Anterior cingulate cortex (tissue), 58 donors: ENCODE data around the gene SPARC.
"Not testable (repeated sequence)": the region's sequence is repeated elsewhere in the genome, so short reads cannot be mapped to it uniquely, and the experiment has no call there.

Source experiments
- DNase-seq, 58 donors: peaks; one replicate each; lab custom pipeline; 2025; lab: John Stamatoyannopoulos, UW

SPARC gene

DNA sequence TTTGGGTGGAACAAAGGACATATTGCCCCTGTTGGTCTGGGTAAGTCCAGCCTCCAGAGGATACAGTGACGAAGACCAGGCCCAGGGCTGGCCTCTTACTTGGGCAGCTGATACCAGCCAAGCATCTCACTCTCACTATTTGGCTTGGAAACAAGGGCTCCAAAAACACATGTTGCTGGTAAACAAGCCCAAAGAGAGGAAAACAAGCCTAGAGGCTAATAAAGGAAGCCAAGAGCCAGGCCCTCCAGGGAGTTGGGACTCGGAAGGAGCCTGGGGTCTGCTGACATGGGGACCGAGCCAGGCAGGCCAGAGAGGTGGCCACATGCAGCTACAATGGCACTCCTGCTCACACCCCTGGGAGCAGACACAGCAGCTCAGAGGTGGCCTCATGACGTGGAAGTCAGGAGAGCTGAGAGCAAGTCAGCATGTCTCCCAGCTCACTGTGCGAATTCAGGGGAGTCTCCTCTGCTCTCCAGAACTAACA is 5.7 kb downstream of the SPARC start:
- DNase-seq: peak in 3 of 58 donors; percentile 16 to 61 (median 20)

DNA sequence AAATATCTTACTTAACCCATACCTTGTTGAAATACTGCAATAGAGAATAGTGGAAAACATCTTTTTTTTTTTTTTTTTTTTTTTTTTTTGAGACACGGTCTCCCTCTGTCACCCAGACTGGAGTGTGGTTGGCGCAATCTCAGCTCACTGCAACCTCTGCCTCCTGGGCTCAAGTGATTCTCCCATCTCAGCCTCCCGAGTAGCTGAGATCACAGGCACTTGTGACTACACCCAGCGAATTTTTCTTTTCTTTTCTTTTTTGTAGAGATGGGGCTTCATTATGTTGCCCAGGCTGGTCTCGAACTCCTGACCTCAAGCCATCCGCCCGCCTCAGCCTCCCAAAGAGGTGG is 6.6 kb downstream of the SPARC start:
- DNase-seq: not testable (repeated sequence)

DNA sequence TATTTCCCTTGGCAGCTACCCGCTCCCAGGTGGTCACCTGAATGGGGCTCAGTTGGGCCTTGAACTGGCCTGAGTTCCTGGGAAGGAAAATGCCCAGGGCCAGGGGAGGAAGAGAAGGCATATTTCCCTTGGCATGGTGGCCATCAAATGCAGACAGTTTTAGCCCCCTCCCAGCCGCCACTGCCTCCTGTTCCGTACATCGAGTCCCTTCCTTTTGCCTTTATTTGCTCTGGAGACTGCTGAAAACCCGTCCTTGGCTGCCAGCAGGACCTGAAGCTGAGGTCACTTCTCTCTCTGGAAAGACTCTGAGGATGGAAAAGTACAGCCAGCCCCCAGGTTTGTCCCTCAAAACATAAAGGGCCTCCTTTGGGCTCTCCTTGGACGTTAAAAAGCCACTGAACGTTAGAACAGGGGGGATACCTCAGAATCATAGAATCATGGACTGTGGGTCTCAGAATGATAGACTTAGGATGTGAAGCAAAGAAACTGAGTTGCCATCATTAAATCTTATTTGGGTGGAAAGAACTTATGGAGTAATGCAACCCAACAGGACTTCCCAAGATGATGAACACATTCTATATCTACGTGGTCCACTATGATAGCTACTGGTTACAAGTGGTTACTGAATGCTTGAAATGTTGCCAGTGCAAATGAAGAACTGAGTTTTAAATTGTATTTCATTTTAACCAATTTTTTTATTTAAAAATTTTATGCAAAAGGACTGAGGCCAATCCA is 7.1 kb downstream of the SPARC start:
- DNase-seq: no peak

DNA sequence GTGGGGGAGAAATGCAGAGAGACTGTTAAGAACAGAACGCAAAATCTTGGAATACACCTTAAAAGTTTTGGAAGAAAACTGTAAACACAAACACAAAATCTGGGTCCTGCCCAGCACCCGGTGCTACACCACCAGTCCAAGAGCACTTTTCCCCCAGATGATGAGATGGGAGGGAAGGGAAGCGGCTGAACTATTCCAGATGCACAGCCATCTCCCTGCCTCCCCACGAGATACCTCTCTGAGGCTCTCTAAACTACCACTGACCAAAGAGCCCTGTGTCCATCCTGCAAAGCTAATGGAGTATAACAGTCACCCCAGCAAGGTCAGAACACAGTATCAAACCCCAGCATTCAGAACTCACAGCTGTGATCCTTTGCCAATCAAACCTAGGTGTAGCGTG is 8.0 kb downstream of the SPARC start:
- no peak for DNase-seq

DNA sequence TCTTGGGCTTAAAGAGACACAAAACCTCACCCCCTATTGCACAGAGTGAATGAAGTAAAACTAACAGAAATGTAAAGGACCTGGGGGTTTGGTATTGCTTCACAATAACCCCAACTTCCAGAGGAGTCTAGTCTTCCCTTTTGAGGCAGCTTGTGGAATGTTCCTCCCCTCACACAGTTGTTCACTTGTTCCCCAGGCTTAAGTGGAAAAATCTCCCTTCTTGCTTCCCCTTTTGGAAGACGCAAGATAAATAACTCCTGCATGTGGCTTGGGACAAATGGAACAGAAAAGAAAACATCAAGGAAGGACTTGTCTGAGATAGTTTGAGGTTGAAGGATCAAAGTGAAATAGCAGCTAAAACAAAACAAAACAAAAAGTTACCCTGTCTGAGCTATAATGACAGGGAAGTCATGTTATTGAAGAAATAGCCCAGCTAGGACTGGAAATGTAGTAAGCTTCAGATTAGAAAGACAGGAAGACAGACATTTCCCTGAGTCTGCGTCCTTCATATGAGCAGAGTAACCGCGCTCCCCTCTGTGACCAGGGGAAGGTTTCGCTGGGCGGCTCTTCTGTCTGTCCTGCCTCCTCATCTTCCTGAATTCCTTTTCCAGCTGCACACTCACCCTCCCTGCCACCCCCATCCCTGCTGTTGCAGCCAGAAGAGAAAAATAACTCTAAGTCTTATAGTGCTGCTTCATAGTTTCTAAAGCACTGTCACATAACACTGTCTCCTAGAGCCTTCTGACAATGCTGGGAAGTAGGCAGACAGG is 8.8 kb downstream of the SPARC start:
- DNase-seq: no peak

DNA sequence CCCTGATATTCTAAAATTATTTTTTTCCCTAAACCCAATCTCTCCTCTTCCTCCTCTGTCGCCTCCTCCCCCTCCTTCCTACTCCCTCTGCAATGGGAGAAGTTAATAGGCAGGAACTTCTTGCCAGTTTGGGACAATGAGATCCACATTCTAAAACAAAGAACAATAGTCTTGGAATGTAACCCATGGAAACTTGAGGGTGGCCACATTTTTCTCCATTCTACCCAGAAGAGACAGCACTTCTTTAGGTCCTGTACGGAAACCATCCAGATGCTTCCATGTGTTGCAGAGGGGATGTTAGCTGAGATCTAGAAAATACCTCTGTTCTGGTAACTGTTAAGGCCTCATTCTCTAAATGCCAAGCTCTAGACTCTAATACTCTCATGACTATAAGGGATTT is 10.0 kb downstream of the SPARC start:
- no peak for DNase-seq

DNA sequence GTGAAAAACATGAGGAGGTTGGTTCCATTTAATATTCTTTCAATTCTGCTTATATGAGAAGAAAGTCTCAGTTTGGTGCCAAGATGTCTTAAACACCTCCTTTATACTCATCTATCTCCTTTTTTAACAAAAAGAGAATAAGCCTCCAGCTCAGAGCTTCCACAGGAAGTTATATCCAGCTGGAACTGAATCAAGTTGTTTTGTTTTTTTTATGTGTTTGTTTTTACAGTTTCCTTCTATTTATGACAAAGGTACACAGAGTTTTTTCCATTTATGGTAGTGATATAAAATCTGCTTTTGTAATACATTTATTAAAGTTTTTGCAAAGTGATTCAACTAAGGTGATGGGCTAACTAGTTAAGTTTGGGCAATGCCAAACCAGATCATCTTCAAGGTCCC is 10.4 kb downstream of the SPARC start:
- DNase-seq: no peak

DNA sequence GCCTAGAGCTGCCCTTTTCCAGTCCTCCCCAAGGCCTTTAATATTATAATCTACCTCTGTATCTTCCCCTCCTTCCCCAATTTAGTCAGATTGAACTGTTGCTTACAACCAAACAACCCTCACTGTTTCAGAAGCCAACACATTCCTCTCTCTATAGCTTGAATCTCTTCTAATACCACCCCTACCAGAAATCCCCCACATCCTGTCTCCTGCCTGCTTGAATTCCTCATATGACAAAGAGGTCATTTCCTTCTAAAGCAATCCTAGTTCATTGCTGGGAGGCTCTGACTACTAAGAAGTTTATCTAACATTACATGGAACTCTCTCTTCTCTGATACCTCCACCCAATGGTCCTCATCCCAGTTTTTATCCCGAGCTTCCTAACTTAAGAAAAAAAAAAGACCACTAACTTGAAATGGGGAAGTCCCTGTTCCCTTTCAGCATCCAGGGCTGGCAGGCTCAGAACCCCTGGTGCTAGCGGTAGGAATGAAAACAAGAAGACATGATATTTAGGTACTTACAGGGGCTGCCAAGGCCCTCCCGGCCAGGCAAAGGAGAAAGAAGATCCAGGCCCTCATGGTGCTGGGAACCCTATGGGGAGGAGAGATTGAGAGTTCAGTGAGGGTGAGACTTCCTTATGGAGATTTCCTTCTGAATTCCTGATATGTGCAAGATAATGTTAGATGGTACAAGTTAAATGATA is 11.0 kb downstream of the SPARC start:
- DNase-seq: no peak

DNA sequence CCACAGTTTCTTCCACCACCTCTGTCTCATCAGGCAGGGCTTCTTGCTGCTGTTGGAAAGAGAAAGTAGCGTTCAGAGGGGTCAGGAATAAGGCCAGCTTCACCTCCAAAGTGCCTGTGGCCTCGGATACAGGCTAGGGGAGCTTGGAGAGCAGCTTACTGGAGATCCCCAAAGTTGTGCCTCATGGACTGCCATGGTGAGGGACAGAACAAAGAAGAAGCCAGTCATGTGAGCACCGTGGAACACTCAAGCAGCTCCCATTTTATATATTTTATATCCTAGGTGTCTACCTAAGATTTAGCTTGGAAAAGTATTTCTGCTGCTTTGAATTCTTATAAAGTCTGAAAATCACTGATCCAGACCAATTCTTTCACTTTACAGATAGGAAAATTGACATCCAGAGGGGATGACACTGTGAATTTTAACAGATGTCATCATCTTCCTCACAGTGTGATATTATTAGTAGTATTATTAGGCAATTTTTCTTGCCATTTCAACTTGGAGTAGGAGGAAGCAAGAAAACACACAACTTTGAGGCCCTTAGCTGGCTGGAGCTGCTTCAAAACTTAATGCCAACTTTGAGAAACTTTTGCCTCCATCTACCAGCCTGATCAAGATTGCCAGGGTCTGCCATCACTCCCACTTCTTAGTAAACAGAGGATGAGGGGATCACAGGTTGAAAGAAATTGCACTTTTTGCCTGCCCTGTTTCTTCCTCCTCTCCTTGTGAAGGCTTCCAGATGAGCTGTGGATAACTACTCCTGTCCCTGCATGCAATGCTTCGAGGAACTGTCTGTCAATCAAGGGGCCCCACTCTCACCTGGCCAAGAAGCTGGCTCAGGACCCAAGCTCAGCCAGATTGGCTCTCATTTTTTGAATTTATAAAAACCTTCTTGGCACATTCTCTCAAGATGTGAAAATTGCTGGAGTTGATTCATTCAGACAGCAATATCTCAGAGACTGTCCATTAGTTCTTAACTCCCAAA is 11.8 kb downstream of the SPARC start:
- DNase-seq: no peak

DNA sequence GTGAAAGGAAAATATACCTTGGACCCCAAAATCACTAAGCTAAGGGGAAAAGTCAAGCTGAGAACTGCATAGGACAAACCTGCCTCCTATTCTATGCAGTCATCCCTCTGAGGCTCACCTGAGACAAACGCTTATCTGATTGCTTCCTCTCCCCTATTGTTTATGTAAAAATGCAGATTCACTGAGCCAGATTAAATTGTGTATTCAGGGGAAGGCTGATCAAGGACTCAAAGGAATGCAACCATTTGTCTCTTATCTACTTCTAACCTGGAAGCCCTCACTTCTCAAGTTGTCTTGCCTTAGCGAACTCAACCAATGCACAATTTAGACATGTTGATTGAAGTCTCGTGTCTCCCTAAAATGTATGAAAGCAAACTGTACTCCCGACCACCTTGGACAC is 13.3 kb downstream of the SPARC start:
- DNase-seq: no peak

DNA sequence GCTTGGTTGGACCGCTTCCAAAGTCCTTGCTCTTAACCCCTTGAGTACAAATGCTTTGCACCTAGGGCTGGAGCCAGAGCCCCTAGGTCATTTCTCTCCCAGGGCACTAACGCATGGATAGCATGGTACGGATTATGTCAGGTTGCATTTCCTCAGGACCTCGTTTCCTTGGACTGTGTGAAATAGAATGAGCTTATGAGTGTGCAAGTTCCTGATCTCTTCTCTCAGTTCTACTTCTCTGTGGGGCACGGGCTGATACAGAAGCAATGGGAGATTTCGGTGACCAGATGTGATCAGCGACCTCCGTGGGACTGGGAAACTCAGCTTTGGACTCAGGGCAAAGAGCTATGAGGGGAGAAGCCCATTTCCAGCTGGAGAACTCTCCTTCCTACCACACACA is 14.2 kb downstream of the SPARC start:
- no peak for DNase-seq

DNA sequence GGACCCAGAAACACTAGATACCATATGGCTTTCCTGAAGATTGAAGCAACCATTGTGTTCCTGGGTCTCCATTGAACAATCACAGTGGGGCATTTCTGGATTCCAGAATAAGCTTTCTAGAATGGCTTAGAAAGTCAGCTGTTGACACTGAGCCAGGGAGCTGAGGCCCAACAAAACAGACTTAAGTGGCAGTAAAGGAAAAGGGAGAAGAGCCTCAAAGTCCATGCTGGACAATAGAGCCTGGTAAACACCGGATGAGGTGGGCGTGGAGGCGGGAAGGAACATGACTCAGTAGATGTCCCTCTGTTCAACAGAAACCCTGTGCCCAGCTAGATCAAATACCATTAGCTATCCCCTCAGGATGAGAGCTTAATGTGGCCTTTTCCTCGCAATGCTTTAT is 14.8 kb downstream of the SPARC start:
- no peak for DNase-seq

DNA sequence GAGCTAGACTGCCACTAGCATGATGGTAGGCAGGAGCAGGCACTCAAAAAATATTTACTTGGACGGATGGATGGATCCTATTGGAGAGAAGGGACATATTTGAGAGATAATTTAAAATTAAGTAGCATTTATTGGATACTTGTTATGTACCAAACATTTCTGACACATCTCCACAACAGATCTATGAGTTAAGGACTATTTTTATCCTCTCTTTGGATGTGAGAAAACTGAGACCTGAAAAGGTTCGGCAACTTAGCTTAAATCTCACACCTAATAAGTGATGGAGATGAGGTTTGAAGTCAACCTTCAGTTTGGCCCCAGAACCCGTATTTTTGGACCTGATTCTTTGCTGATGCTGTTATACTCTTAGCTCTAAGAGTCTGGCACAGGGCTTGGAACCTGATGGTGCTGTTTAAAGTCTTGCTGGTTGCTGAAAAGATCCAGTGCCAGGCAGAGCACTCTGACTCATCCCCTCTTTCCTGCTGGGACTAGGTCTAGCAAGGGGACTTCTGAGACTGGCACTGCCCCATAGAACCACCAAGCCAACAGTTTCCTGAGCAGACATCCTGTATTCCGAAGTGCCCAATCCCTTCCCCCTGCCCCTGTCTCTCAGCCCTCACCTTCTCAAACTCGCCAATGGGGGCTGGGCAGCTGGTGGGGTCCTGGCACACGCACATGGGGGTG is 15.6 kb downstream of the SPARC start:
- peak in 3 of 58 donors; percentile 8 to 21 (median 12) for DNase-seq

DNA sequence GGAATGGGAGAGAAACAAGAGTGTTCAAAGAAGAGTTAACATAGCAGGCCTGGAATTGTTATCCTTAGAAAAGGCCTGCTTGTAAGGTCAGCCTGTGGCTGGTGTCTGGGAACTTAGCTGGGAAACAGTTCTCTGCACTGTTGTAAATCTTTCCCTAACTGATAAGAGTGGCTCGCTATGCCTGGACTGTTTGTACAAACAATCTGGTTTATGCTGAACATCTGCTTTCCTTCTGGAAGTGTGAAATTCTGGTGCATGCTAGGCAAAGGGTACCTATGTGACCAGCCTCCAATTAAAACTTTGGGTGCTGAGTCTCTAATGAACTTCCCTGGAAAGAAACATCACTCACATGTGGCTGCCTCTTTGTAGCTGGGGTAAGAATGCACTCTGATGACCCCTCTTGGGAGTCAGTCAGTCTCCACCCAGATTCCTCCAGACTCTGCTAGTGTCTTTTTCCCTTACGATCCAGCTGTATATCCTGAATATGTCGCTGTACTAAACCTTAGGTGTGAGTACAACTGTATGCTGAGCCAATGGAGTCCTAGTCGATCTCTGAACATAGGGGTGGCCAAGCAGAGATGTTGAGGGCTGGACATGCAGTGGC is 16.5 kb downstream of the SPARC start:
- DNase-seq: no peak

DNA sequence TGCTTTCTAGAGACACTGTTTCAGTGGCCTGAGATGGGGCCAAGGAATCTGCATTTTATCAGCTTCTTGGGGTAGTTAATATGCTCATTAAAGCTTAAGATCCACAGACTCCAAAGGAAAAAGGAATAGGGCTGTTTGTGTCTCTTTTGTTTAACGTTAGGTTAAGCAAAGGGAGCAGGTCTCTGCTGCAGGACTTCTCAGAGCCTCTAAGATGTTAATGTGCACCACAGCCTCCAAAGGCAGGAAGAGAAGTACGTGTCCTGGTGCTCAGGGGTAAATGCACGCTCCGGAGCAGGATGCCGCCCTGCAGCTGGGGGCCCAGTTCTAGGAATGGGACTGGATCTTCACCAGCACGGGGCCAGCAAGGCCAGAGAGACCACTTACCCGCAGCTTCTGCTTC is 19.6 kb downstream of the SPARC start:
- DNase-seq: no peak

DNA sequence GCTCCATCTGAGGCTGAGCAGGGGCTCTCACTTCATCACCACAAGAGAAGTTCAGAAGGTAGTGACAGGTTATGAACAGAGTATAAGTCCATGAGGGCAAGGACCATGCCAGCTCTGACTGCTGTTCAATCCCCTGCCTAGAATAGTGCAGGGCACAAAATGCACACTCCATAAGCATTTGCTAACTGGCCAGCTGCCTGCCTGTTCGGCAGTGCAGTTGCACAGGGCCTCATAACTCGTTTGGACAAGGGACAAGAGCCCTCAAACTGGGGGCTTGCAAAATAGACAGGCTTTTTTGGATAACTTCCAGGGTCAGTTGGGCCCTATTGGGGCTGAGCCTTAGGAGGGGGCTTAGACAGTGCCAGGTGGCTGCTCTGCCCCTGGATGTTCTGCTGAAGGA is 21.1 kb downstream of the SPARC start:
- no peak for DNase-seq

DNA sequence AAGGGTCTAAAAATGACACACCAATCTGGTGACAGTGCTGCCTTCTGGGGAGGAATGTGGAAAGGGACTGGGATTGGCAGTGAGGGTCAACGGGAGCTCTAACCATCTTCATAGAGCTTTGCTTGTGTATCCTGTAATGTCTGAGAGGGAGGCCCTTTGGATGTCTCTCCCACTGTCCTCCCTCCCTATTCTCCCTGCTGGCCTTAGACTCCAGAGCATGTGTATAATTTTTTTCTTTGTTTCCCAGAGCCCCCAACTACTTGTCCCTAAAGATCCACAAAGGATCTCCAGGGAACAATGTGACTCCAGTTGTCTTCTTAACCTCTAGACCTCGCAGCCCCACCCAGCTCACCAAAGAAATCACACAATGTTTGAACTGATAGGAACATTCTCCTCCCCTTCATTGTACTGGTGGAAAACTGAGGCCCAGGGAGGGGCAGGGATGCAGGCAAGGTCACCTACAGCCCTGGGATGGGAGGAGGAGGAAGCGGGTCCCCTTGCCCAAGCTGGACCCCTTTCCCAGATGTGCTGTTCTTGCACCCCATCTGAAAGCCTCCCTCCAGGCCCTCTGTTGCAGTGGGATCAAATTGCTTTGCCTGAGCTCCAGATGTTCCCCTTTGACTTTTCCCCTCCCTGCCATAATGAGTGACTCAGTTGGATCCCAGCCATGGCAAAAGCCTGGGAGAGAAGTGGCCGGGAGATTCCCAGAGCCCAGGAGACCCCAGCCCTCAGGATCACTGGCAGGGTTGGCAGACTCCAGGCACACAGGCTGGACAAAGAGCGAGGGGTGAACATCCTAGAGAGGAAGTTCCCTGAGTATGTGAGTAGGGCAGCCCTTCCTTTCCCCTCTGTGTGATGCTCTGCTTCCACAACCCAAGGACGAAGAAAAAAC is 21.8 kb downstream of the SPARC start:
- no peak for DNase-seq

DNA sequence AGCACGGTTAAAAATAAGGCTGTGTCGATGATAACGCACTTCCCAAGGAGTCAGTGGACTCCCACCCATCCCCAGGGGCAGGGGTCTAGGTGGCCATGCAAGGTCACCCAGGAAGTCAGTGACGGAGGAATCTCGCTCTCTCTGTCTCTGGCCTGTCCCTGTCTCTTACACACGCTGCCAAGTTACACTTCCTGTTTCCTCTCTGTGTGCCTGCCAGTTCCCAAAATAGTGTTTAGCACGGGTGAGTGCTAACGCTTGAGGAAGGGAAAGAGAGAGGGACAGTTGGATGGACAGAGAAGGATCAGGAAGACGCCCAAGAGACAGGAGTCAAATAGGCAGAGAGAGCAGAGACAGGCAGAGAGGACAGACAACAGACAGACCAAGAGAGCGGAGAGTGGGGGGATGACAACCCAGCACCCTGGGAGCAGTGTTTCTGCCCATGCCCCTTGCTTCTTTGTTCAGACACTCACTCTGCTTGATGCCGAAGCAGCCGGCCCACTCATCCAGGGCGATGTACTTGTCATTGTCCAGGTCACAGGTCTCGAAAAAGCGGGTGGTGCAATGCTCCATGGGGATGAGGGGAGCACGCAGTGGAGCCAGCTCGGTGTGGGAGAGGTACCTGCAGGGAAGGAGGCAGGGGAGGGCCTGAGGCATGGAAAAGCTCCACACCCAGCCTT is 23.0 kb downstream of the SPARC start:
- DNase-seq: peak in 22 of 58 donors; percentile 11 to 70 (median 20)
